ENCODE data around the gene DLL4.

DLL4 gene

DNA sequence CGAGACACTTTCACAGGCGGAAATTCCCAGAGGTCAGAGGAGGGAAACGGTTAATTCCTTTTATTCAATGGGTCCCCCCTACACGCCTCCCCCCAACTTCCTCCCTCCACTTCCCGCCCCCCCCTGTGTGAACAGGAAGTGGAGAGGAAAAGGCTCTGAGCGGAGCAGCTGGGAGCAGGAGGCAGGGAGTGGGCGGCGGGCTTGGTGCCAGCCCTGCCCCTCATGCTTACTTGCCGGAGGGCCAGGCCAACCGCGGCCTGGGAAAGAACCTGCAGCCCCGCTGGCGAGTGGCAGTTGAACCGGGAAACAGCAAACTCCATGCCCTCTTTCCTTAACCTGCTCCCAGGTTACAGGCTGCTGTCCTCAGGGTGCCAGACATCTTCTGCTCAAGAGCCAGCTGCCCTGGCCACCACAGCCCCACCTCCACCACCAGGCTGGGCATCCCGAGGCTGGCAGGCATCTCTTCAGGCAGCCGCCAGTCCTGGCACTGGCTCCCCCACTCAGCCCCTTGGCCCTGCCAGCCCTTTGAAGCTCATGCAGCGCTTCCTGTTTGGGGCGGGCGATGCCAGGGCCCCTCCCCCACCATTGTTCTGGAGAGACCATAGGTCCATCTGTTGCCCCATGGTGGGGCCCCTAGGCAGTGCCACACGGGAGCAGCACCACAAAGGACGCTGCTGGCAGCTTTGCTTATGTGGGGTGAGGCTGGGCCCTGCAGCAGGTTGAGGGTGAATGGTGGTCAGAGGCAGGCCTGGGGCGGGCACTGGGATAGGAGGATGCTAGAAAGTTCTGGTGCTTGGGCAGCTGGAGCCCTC, 21.9 kb upstream of the DLL4 start:
- DNase-seq (ENCODE audit: low read depth): no peak

DNA sequence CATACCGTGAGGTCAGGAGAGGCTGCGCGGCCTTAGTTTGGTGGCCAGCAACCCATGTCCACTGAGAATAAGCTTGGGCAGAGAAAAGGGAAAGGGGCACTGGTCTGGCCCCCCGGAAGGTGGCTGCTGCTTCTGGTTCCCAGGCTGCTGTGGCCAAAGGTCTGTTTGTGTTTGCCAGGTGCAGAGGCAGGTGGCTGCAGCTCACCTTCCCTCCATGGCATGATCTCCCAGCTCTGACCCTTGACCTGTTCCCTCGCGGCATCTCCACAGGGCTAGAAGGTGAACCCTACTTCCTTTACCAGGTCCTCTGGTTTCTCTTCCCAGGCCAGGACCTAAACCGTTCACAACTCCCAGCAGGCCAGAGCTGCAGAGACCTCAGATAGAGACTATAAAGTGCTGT, 21.0 kb upstream of the DLL4 start:
- no peak for DNase-seq (ENCODE audit: low read depth)

DNA sequence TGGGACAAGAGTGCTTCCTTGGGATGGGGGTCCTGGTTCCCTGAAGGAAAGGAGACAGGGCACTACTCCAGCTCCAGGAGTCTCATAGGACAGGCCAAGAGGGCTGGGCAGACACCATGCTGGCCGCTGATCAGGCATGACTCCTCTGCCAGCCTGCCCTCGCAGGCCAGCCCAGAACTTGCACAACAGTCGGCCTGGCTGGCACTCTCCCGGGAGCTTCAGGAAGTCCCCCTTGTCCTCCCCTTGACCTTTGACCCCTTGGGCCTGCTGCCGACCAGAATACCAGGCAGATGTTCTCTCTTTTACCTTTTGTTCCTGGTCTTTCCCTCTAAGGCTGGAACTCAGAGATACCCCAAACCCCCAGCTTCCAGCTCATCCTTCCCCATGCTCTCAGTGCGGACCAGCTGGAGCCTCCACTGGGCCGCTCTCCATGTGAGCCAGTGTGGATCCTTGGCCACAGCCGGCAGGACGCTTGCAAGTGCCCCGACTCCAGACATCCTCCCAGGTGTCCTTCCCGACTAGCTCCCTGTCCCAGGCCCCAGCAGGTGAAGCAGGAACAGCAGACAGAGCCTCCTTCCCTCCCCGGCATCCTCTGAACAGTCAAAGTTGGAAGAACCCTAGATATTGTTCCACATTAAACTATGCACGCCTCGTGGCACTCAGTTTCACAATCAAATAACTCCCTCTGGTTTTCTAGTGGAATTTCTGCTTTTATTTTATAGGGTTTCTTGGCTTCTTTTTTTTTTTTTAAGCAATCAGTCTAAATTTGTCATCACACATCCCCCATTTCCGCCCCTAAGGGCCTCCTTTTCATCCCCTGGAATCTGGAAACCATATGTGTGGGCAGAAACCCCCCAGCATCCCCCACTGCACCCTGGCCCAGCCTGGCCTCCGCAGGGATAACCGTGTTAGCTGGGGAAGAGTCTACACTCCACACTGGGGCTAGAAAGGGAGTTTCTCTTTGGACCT, 19.2 kb upstream of the DLL4 start:
- no peak for DNase-seq (ENCODE audit: low read depth)

DNA sequence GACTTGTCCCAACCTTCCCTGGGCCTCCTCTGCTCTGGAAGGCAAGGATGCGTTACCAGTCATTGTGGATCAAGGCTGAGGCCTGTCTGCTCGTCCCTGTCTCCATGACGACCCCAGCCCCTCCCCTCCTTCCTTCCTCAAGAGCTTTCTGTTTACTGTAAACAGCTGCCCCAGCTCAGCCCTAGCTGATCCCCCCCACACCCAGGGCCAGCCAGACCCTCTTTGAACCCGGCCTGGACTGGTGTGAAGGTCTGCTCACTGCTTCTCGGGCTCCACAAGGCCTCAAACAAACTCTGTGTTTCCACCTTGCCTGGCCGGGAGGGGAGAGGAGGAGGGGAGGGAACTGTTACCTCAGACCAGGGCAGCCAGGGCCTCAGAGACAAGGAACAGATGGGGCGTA, 18.0 kb upstream of the DLL4 start:
- no peak for DNase-seq (ENCODE audit: low read depth)

DNA sequence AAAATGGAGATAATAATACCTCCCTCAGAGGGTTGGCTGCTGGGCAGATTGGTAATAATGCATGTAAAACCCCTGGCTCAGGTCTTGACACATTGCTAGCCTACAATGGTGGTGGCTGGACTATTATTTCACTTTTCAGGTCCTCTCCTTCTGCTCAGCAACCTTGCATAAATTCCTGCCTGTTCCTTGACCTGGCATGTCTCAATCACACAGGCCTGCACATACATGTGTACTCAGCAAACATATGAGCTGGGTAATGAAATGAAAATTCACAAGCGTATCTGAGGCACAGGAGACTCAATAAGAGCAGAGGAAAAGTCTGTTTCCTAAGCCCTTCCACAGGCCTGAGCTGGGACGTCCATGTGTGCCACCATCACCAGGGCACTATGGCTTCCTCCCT, 17.4 kb upstream of the DLL4 start:
- no peak for DNase-seq (ENCODE audit: low read depth)

DNA sequence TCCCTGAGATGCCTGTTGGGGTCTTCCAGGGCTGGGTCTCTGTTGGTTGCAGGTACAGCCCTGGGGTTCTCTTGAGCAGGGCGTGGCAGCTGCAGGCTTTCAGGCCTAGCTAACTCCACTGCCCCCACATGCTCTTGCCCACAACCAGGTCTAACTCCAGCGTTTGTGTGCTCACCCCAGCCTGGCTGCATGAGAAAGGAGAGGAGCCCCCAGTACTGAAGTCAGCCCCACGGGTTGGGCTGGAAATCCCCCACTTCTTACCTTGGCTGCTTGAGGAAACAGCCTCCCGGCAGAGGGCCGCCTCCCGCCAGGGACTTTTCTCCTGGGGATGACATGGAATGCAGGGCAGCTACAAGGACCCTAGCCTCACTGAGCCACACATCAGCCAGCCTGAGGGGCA, 16.7 kb upstream of the DLL4 start:
- DNase-seq (ENCODE audit: low read depth): no peak

DNA sequence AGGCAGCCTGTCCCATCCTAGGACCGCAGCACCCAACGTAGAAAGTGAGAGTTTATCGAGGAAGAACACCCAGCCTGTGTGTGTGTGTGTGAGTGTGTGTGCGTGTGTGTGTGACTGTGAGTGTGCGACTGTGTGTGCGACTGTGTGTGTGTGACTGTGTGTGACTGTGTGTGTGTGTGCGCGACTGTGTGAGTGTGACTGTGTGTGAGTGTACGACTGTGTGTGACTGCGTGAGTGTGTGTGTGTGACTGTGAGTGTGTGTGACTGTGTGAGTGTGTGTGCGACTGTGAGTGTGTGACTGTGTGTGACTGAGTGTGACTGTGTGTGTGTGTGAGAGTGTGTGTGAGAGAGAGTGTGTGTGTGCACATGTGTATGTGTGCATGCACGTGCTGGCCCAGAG, 15.1 kb upstream of the DLL4 start:
- no peak for DNase-seq (ENCODE audit: low read depth)

DNA sequence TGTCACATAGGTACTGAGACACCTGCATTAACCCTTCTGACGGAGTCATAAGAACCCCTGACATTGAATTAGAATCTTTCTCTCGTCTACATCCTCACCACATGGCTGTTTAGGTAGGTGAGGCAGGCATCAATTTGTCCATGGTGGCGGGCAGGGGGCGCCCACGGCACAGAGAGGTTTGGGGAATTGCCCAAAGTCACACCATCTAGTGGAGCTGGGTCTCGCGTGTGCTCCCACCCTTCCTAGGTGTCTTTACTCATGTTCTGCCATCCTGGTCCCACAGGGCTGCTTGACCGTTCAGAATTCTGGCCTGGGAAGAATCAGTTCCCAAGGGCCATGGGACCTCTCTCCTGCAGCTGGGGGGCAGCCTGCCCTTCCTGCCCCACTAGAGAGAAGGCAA, 14.7 kb upstream of the DLL4 start:
- no peak for DNase-seq (ENCODE audit: low read depth)

DNA sequence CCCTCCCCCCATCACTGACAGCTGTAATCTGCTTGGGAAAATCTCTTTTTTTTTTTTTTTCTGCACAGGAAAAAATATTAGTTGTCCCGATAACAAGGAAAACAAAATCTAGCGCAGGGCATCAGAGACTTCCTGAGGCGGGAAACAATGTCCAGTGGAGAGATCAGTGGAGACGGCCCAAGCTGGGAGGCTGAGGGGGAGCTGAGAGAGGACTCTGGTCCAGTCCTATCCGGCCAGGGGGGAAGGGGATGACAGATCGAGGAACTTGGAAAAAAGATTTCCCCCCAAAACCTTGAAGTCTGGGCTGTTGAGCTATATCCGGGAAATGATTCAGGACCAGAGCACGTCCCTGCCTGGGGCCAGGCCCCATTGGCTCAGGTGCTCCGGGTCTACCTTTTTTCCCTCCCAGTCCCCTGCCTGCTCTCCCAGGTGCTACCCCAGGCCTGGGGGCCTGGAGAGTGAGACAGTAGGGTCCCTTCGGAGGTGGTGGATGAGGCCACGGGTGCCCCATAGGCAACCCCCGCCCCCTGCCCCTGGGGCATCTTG, 14.0 kb upstream of the DLL4 start:
- no peak for DNase-seq (ENCODE audit: low read depth)

DNA sequence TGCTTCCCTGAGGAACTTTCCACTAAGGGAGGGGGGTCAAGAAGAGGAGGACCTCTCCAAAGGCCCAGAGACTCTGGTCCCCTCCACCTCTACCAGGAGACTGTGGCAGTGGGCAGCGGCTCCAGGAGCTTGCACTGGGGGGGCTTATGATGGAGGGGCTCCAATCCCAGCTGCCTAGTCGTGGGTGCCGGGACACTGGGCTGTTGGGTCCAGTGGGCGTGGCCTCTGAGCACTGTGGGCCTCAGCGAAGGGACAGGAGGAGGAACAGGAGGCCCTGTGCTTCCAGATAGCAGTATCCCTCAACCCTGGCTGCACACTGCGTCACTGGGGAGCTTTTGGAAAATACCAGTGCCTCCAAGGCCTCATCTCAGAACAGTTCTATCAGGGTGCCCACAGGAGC, 13.5 kb upstream of the DLL4 start:
- no peak for DNase-seq (ENCODE audit: low read depth)

DNA sequence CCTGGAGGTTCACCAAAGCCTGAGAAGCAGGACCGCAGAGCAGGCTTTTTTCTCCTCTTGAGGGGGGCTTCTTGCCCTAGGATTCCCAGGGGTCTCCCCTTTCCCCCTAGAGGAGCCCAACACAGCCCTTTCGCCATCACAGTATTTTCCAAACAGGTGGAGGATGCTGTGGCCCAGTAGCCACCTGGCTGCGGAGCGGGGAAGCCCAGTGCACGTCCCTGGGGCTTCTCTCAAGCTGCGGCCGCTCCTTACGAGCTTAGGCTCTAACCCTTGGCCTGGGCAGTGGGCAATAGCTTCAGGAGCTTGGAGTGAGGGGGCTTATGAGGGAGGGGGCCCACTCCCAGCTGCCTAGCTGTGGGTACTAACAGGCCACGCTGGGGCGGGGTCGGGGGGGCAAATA, 11.6 kb upstream of the DLL4 start:
- no peak for DNase-seq (ENCODE audit: low read depth)

DNA sequence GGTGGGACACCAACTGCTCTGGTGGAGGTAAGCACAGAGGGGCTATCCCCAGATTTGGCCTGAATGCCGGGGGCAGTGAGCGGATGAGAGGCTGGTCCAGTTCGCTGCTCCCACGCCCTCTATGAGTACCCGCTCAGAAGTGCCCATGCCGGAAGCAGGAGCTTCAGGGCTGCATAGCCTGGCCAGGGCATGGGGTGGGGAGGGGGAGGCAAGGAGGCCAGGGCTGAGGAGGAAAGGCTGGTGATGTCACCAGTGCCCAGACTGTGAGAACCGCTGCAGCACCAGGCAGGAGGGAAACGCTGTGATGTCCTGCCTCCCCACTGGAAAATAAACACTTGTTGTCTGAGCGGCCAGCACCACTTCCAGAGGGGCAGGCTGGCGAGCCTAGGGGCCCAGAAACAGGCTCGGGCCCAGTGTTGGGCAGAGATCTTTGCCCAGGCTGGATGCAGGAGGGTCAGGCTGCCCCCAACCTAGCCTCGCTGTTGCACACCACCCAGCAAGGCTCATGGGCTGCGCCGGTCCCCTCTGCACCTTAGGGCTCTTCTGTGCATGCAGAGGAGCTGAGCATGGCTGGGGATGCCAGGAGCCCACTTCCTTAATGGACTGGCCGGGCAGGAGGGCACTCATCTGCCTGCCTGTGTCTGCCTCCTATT, 10.9 kb upstream of the DLL4 start:
- DNase-seq (ENCODE audit: low read depth): no peak

DNA sequence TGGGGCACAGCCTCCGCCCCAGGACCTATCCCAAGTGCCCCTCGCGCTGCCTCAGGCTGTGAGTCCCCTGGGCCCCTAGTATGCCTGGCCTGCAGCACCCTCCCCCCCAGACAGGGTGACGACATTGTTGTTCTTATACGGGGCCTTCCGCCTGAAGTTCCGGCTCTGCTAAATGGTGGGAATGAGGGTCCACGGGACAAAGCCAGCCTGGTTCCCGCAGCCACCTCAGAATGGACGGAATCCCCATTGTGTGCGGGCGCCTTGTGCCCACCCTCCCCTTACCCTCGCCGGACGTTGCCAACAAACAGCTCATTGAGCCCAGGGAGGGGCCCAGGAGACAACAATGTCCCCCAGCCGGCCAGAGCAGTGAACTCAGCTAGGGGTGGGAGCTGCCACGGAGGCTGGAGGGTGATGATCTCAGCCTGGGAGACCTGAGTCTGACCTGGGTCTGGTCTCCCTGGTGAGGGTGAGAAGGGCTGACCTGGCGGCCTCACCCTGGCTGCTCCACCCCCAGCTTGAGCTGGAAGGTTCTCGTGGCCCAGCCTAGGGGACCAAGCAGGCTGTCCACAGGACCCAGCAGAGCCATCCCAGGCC, 10.2 kb upstream of the DLL4 start:
- no peak for DNase-seq (ENCODE audit: low read depth)

DNA sequence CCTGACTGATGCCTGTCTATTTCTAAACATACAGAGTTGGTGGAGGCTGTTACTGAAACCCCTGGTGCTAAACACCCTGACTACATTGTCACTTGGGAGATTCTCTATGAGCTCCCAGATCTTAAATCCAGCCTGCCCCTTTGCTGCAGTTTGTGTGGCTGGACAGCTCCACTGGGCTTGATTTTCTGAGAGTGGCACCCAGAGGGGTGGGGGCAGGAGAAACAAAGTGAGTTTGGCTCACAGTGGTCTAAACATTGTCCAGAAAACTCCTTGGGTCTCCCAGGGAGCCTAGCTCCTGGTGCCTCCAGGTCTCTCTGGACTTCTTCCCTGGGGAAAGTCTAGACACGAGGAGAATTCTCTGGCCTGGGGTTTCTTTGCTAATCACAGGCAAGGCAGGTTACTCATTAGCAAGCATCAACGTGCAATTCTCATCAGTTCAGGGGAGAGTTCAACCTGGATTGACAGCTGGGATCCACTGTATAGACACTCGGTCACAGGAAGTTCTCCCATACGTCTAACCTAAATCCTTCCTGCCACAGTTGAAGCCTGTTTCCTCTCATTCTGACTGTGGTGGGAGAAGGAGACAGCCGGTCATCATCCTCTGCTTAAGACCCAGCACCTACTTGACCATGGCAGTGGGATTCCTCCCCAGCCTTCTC, 7.1 kb upstream of the DLL4 start:
- no peak for DNase-seq (ENCODE audit: low read depth)

DNA sequence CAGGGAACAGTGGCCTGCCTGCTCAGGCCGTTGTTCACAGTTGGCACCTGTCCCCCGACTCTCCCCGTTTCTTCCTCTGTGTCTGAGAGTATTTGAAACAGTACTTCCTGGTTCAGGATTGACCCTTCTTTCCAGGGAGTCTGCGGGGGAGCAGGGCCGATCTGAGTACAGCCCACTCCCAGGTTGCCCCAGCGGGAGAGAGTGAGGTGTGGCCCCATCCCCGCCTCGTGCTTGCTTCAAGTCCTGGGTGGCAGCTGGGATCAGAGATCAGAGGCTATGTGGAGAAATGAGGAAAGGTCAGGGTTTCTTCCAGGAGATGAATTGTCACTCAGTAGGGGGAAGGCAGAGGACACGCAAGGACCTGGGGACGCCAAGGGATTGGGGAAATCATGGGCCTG, 6.5 kb upstream of the DLL4 start:
- no peak for DNase-seq (ENCODE audit: low read depth)

DNA sequence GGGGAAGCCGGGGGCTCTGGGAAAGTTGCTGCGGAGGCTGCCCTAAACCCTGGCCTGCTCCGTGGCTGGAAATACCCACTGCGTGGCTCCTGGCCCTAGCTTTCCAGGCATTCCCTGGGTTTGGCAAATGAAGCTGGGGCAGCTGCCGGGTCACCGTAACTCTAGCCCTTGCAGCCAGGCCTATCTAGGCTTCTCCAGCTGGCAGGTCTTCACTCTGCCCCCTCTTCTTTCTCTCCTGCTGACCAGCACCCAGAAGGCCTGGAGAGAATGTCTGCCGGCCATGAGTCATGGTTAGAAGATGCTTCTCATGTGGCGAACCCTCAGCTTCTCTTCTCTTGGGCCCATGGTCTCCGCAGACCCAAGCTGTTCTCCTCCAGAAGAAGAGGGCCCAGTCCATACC, 5.6 kb upstream of the DLL4 start:
- DNase-seq (ENCODE audit: low read depth): no peak

DNA sequence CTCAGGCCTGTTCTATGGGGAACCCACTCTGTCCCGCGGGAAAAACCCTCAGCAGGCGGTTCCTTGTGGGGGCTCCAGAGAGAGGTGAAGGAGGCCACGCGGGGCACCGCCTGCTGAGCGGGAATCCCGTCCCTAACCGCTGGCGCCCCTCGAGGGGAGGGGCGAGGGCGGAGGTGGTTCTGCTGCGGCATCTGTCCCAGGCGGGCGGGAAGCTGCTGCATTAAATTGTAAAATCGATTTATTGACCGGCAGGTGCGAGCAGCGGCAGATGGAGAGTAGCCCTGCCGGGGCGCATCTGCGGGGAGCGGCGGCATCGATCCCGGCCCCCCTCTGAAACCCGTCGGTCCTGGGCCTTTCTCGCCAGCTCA, 3.7 kb upstream of the DLL4 start:
- DNase-seq (ENCODE audit: low read depth): no peak

DNA sequence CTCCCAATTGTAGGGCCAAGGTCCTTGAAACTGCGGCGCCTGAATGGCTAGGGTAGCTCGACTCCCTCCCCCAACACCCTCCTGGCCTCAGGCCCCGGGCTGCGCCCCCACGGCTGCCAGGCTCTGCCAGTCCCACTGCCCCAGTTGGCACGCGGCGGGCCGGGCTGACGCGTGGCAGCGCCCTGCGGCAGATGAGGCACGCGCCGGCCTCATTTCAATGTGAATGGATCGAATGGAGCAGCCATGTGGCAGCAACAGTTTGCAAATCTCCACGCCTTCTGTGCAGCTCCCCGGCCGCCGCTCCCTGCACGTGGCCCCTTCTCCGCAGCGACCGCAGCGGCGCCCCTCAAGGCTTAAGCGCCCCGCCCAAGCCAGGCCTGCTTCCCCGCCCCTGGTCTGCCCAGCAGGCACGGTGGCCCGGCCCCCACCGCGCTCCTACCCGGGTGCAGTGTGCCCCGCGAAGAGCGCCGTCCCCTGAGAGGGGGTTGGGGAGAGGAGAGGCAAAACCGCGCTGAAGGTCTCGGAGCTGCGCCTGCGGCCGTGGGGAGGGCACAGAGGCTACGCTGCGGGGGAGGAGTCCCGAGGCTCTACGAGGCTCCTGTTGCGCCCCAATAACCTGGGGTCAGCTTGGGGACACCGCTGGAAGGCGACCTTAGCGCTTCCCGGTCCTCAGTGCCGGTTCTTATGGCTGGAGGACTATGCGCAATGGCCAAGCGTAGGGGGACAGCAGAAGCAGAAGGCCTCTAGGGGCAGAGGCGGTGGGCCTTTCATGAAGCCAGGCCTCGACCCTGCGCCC, 3.1 kb upstream of the DLL4 start:
- DNase-seq (ENCODE audit: low read depth): no peak

DNA sequence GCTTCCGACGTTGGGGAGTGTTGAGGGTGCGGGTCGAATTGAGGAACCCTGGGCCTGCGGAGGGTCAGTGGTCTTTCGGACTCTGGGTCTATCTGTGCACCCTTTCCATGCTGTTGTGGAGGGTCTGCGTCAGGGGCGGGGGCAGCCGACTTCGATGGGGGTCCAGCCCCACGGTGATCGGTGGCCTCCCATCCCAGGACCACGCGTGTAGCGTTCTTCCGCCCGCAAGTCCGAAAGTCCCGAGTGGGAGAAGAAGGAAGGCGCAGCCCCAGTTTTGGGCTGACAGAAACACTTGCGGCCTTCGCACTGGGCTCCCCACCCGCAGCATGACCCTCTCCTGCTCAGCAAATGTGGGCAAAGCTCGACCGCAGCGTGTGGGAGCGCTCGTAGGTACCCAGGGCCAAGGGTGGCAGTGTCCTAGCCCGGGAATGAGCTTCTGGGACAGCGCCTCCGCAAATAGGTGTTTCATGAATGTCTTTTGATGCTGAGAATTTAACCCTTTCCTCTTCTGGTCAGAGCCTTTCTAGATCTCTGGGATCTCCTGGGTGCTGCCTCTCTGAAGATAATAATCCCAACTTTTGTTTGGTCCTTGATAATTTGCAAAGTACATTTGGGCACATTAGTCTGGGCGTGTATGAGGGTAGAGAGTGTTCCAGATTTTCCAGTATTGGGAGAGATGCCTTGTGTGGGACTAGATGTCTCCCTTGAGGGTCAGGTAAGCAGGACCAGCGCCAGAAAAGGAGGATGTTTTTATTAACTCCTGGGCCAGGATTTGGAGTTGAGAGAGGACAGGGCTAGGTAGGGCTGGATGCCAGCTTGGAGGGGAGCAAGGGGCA, 2.3 kb upstream of the DLL4 start:
- DNase-seq (ENCODE audit: low read depth): no peak

DNA sequence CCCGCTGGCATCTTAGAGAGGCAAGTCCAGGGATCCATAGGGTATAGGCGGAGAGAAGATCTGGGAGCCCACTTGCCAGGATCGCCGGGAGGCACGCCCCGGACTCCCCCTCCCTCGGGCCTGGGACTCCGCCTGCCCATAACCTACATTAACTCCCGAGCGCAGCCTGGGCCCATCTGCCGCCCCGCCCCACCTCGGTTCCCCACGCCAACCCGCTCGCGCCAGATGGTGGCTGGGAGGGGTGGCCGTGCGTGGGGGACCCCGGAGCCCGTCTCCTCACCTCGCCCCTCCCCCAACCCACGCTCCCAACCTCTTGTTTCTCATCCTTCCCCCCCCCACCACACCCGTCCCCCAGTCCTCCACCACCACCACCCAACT, 1.7 kb upstream of the DLL4 start:
- no peak for DNase-seq (ENCODE audit: low read depth)

Data from stimulated activated CD8-positive, alpha-beta memory T cell treated with anti-CD3 and anti-CD28 coated beads, Interleukin-15, amount 100 ng/mL, for 1 hour (primary cell).